H1 (cell line): ENCODE data around the gene AFF1. TPM values are rescaled to one million over a fixed set of nuclear protein-coding genes. Genes with fewer than 3 reads are reported as not detected.

ENCODE experiments used
- SUZ12 ChIP-seq: fragments of 200-600 bp; sonication (generic); IDR thresholded peaks from 2 replicates; pipeline ENCODE4 v1.6.1; 2012; ENCODE audit warnings: mild to moderate bottlenecking, inconsistent platforms, low read length, moderate library complexity, mixed read lengths
- polyA plus RNA-seq, 7 experiments: library from polyadenylated mRNA; depleted of rRNA in 3 of 7; stranded (reverse) in 5 of 7; unstranded in 2 of 7; fragments of >200 nt in 5 of 7; fragments of 200-250 nt in 2 of 7; gene quantifications; 1 replicate in 5 of 7; 2 replicates in 1 of 7; 4 replicates in 1 of 7; pipeline versions ENCODE4 v1.2.1 to v1.2.3, GENCODE V29; 2011 to 2013; ENCODE audit warnings: missing spikeins in 2 of 7, mixed read lengths in 2 of 7
- total RNA-seq: library from RNA; stranded (reverse); fragmentation: NEBNext Ultra II Directional; extraction: Animal tissue kit (Norgen Biotek cat#: 25700); gene quantifications from 2 replicates; pipeline ENCODE4 v1.2.1, GENCODE V29; 2021

The AFF1 gene
- total and polyA plus RNA-seq, 2 of the 8 experiments (the other 6 are each of a cell fraction or from before 2014, with no cell fraction given), result 14.8 to 85.5 TPM

GRCh38 chr4:87055311-87055710 lies 120.5 kb downstream of the AFF1 start (continued):
- no peak for TF ChIP-seq SUZ12
- TF ChIP-seq, all 59 proteins: peak for 0
